Heart left ventricle (tissue), 13 donors: ENCODE data around the gene ALOX12.

Source experiments
- POLR2A ChIP-seq, 2 donors: fragments of 450-650 bp; IDR thresholded peaks; one replicate each; pipeline ENCODE4 v1.6.1; 2017; ENCODE audit warnings: antibody characterized with exemption in 2 of 2, mild to moderate bottlenecking in 2 of 2, moderate library complexity in 2 of 2
- TF ChIP-seq, protein P1 (sequence below), 12 donors: fragments of 200-600 bp; sonication (generic) in 4 of 12; IDR thresholded peaks; one replicate each; pipeline versions ENCODE4 v1.5.0 to v1.8.0; 2018 to 2022; ENCODE audit warnings: antibody characterized with exemption in 12 of 12, mild to moderate bottlenecking in 5 of 12
- donor health status: ischemic (EF 13 %, LVEDD 7.1; RV severe dilation, severe dysfunction).
- donor health status: DM: no; HTN: yes; CAD: no.
- donor health status: DM: no; HTN: no; CAD: no.
- donor health status: ischemic (EF 25% LVEDD 6.9; RV normal size, moderate dysfunction).
- donor health status: ischemic (EF 25% LVEDD 5.7; RV mildly dilated, moderate dysfunction).
- donor health status: ischemic (EF 35%, LVEDD 5.7; RV mildly dilated, moderate dysfunction).
- donor health status: nonischemic (EF 11% LVEDD 7.7; RV severe dilation, severe dysfunction).
- donor health status: DM: yes; HTN: yes; CAD: no.
- donor health status: PGD.
- donor health status: ischemic (EF 29% LVEDD 5.4; RV normal size, mild dysfunction).
- donor health status: nonischemic (EF 23%, LVEDD 6.1; RV moderate dilation, normal function).

DNA sequence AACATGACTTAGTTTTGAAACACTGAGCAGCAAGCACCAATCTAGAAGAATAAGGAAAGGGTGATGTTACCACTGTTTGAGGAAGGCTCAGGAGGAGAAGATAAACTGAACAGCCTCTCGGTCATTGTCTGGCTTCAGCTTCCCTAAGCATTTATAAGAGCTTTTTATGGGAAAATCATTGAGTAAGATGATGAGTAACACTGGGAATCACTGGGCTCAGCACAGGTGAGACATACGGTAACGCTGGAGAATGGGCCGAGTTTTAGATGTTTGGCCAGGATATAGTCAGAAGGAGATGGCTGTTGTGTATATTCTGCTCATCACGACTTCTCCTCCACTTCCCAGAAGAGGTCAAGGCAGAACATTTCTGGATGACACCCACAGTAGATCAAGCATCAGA lies 42.2 kb upstream of the ALOX12 start:
- TF ChIP-seq, protein P1, sequence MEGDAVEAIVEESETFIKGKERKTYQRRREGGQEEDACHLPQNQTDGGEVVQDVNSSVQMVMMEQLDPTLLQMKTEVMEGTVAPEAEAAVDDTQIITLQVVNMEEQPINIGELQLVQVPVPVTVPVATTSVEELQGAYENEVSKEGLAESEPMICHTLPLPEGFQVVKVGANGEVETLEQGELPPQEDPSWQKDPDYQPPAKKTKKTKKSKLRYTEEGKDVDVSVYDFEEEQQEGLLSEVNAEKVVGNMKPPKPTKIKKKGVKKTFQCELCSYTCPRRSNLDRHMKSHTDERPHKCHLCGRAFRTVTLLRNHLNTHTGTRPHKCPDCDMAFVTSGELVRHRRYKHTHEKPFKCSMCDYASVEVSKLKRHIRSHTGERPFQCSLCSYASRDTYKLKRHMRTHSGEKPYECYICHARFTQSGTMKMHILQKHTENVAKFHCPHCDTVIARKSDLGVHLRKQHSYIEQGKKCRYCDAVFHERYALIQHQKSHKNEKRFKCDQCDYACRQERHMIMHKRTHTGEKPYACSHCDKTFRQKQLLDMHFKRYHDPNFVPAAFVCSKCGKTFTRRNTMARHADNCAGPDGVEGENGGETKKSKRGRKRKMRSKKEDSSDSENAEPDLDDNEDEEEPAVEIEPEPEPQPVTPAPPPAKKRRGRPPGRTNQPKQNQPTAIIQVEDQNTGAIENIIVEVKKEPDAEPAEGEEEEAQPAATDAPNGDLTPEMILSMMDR (IDR thresholded peaks at IDR 0.05), result no peak
- TF ChIP-seq POLR2A (IDR thresholded peaks at IDR 0.05), result no peak
